HG03175 (cell line): ENCODE data around the gene LYVE1.
"Not testable (repeated sequence)": the region's sequence is repeated elsewhere in the genome, so short reads cannot be mapped to it uniquely, and the experiment has no call there.

Experiments
- ATAC-seq: cut with Tn5 transposase; IDR thresholded peaks from one replicate; pipeline ENCODE4 v1.9.1; 2021; ENCODE audit warnings: mild to moderate bottlenecking, moderate library complexity; ENCODE audit not compliant: unreplicated experiment

Gene LYVE1

GRCh38 chr11:10568486-10568941 lies at the start of gene LYVE1:
LYVE1 (minus strand) TSS chr11:10568665; CDS start chr11:10568532, 133 bp downstream.
- no peak for ATAC-seq

- no peak for ATAC-seq
Measured at GRCh38 chr11:10617551-10617950, 49.1 kb upstream of the LYVE1 start.

GRCh38 chr11:10611979-10612862 lies 43.8 kb upstream of the LYVE1 start:
- ATAC-seq: no peak

- no peak for ATAC-seq
Measured at GRCh38 chr11:10609636-10610035, 41.2 kb upstream of the LYVE1 start.

- ATAC-seq: no peak
Measured at GRCh38 chr11:10608584-10608983, 40.1 kb upstream of the LYVE1 start.

- no peak for ATAC-seq
Measured at GRCh38 chr11:10607462-10608132, 39.1 kb upstream of the LYVE1 start.

GRCh38 chr11:10606536-10607208 lies 38.2 kb upstream of the LYVE1 start:
- peak; percentile 51 for ATAC-seq

GRCh38 chr11:10605941-10606381 lies 37.5 kb upstream of the LYVE1 start:
- no peak for ATAC-seq

GRCh38 chr11:10604798-10605197 lies 36.3 kb upstream of the LYVE1 start:
- ATAC-seq: no peak

GRCh38 chr11:10604340-10604748 lies 35.9 kb upstream of the LYVE1 start:
- no peak for ATAC-seq

- ATAC-seq: no peak
Measured at GRCh38 chr11:10603721-10604297, 35.3 kb upstream of the LYVE1 start.

GRCh38 chr11:10602945-10603344 lies 34.5 kb upstream of the LYVE1 start:
- no peak for ATAC-seq

- ATAC-seq: no peak
Measured at GRCh38 chr11:10602366-10602765, 33.9 kb upstream of the LYVE1 start.

- ATAC-seq: no peak
Measured at GRCh38 chr11:10601837-10602236, 33.4 kb upstream of the LYVE1 start.

- no peak for ATAC-seq
Measured at GRCh38 chr11:10600570-10601248, 32.2 kb upstream of the LYVE1 start.

GRCh38 chr11:10599388-10600175 lies 31.1 kb upstream of the LYVE1 start:
- ATAC-seq: no peak

GRCh38 chr11:10598816-10599215 lies 30.4 kb upstream of the LYVE1 start:
- ATAC-seq: no peak

- no peak for ATAC-seq
Measured at GRCh38 chr11:10597877-10598351, 29.4 kb upstream of the LYVE1 start.

- ATAC-seq: not testable (repeated sequence)
Measured at GRCh38 chr11:10595840-10596239, 27.4 kb upstream of the LYVE1 start.

GRCh38 chr11:10594407-10594806 lies 25.9 kb upstream of the LYVE1 start:
- no peak for ATAC-seq
